Stromal cell of bone marrow (primary cell): ENCODE measurements around the gene CEBPB.
"Not testable (repeated sequence)": the region's sequence is repeated elsewhere in the genome, so short reads cannot be mapped to it uniquely, and the experiment has no call there.

Experiments
- DNase-seq: peaks from one replicate; pipeline ENCODE4 v3.0.0-alpha.2; 2012; ENCODE audit warnings: low read depth

Gene CEBPB

DNA sequence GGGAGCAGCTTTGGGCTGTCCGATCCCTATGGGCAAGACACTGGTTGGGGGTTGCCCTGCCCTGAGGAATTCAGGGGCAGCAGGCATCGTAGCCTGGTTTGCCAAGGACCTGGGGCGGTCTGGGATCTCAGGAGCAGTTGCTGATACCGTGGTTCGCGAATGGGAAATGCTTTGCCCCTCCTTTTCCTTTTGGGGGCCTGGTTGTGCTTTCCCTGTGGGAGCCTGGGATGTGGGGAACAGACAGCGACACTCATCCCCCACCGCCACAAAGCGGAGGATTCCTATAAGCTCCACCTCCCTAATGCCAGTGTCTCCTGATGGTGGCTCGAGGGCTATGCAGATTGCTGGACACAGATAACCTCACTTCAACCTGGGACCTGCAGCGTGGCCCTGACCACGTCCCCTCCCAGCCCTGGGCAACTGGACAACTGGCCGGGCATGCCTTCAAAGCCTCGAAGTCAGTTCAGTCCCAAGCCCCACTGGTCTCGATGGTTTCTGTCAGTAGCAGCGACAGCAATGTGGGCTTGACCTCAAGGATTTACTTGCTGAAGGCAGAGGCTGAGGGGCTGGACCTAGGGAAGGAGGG lies 3.3 kb downstream of the CEBPB start:
- DNase-seq = no peak

DNA sequence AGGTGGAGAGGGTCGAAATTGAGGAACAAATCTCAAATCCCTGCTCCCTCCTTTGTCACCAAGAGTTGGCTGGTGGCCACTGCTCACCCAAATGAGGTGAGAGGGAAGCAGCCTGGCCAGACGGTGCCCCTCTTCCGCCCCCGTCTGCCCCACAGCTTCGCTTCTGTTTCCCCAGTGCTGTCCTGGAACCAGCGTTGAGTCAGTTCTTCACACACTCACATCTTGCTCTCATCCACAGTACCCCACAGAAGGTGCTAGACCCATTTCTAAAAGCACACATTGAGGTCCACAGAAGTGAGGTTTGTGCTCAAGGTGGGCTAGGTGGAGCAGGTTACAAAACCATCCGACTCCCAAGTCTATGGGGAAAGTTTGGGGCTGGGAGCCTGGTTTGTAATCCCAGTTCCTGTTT lies 3.8 kb downstream of the CEBPB start:
- DNase-seq = no peak

DNA sequence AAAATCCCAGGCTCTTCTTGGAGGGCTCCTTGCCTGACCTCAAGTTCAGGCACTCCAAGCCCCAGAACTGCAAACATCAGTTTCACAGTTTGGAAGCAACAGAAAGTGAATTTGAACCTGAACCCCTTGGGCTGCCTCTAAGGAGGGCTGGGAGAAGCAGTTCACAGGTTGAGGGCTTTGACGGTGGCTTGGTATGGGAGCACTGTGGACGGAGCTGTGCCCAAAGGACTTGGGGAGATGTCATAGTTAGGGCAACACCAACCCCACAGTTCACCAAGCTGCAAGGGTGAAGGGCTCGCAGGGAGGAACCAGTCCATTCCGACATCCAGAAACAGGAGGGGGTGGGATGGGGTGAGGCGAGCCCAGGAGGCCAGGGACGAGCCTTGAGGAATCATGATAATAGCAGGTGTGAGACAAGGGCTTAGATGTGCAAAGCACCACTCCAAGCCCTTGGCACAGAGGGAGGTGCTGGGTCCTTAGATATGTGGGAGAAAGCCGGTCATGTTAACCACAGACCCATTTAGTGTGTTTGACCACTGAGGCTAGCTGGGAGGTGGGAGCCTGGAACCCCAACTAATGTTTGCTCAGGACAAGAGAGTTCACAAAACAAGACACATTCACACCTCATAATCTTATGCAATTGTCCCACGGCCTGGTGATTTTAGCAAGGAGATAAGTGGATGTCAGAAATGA lies 4.3 kb downstream of the CEBPB start:
- no peak for DNase-seq

DNA sequence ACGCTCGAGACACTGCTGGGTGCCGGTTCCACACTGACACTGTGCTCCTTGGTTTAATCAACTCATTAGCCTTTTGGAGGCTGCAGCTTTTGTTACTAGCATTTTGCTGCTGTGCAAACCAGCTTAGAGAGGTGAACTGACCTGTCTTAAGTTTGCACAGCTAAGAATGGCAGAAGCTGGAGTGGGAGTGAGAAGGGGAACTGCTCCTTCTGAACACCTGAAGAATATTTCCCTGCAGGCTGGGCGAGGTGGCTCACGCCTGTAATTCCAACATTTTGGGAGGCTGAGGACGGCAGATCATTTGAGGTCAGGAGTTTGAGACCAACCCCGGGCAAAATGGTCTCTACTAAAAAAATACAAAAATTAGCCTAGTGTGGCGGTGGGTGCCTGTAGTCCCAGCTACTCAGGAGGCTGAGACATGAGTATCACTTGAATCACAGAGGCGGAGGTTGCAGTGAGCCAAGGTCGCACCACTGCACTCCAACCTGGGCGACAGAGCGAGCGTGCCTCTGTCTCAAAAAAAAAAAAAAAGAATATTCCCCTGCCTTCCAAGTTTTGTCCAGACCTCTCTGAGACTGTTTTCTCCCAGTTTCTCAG lies 5.0 kb downstream of the CEBPB start:
- DNase-seq = no peak

DNA sequence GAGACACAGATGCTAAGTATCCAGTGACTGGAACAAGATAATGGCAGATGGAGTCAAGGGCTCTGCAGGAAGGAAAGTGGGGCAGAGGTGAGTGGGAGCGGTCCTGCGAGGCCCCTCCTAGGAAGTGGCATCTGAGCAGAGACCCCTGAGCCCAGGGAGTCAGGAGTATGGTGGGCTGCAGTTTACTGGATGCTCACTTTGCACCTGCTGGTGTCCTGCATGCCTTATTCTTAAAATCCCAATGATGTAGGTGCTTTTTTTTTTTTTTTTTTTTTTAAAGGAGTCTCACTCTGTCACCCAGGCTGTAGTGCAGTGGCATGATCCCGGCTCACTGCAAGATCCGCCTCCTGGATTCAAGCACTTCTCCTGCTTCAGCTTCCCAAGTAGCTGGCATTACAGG lies 5.6 kb downstream of the CEBPB start:
- no peak for DNase-seq

DNA sequence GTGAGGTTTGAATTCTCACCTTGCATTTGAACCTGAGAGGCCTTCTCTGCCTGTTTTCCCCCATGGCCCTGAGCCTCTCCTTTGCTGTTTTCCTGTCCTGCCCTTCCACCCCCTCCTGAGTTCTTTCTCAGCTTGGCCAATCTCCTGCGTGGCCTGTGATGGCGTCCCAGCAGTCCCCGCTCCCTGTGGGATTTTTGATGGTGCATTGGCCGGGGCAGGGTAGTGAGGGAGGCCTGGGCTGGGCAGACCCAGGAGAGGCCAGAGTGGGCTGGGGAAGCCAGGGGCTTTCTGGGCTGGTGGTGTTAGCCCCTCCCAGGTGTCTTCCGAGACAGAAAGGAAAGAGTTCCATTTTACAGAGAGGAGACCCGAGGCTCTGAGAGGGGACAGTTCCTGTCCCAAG lies 6.3 kb downstream of the CEBPB start:
- DNase-seq = no peak

DNA sequence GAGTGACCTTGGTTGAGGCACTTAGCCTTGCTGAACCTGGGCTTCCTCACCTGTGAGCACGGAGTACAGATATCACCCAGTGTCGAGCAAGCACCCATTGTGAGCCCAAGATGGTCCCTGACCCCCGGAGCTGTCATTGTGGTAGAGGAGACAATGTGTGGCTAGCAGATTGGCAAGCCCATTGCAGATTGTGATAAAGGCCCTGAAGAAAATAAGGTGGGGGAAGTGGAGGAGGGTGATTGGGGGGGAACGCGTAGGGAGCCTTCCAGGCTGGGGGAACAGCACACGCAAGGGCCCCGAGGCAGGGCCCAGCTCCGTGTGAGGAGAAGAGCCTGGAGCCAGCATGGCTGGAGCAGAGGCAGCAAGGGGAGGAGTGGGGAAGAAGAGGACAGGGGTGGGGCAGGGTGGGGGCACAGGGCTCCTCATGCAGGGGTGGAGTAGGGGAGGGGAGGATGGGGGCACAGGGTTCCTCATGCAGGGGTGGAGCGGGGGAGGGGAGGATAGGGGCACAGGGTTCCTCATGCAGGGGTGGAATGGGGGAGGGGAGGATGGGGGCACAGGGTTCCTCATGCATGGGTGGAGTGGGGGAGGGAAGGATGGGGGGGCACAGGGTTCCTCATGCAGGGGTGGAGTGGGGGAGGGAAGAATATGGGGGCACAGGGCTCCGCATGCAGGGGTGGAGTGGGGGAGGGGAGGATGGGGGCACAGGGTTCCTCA lies 7.0 kb downstream of the CEBPB start:
- DNase-seq = no peak

DNA sequence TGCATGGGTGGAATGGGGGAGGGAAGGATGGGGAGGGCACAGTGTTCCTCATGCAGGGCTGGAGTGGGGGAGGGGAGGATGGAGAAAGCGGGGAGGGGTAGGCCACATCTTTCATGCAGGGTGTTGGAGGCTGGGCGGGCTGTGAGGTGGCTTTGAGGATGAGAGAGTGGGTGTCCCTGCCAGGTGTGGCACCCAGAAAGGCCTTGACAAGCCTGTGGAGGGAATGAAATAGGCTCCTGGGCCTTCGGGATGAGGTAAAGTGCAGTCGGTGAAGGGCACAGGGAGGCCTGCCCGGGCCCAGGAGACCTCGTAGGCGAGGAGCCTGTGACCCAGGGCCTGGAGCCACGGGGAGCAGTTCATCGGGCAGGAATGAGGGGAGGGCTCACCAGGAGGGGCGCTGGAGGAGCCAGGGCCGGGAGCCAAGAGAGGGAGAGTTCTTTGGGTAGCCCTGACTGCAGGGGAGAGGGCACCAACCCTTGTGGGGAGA lies 7.6 kb downstream of the CEBPB start:
- no peak for DNase-seq

DNA sequence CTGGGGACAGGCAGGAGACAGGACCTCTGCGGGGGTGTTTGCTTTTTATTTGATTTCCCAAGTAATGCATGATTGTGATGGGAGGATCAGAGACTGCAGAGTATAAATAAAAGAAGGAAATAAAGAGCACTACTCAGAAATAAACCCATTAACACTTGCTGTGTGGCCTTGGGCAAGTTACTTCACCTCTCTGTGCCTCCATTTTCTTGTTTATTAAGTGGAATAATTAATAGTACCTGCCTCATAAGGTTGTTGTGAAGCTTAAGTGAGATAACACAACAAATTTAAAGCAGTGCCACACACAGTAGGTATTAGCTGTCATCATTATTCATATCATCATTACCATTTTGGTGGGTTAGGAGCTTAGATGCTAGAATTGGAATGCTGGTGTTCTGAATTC lies 8.1 kb downstream of the CEBPB start:
- DNase-seq = no peak

DNA sequence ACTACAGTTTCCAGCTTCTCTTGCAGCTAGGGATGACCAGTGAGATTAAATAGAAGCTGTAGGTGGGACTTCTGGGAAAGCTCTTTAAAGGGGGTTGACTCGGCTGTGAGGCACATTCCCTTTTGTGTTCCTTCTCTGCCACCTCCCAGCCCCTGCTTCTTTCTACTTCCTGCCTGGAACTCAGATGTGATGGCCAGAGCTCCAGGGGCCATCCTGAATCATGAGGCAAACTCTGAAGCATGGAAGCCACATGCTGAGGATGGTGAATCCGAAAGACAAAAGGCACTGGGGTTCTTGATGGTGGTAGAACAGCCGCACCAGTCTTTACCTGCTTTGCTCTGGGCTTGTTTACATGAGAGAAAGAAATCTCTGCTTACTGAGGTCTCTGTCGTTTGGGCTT lies 9.1 kb downstream of the CEBPB start:
- DNase-seq = no peak

DNA sequence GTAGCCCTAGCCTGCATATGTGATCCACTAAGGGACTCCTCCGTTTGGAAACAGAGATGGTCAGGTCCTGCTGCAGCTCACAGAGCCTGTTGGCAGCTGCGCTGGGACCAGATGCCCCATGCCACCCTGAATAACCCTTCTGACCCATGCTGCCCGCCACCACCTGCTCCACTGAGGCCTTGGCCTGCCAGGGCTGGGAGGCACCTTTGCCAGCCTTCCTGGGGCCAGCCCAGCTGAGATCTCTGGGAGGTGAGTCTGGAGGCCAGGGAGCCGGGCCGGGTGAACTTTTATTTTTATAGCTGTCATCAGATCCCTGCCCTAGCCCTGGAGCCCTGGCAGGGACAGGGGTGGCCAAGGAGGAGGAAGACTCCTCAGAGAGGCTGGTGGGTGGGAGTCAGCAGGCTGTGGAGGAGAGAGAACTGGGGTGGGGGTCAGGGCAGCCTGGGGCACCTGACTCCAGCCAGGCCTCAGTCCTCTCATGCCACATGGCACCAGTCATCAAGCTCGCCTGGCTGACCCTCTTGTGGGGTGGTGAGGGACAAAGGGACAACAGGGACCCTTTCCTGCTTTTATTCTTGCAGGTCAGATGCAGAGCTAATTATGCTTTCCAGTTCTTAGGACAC lies 10.0 kb downstream of the CEBPB start:
- DNase-seq = no peak

DNA sequence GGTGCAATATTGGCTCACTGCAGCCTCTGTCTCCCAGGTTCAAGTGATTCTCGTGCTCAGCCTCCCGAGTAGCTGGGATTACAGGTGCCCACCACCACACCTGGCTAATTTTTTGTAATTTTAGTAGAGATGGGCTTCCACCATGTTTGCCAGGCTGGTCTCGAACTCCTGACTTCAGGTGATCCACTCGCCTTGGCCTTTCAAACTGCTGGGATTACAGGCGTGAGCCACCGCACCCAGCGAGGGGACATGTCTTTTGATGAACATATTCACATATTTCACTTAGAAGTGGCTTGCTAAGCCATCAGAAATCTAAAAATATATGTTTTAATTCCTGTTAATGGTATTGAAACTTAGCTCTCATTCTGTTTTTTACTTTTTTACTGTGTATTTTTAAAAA lies 11.1 kb downstream of the CEBPB start:
- DNase-seq = not testable (repeated sequence)

DNA sequence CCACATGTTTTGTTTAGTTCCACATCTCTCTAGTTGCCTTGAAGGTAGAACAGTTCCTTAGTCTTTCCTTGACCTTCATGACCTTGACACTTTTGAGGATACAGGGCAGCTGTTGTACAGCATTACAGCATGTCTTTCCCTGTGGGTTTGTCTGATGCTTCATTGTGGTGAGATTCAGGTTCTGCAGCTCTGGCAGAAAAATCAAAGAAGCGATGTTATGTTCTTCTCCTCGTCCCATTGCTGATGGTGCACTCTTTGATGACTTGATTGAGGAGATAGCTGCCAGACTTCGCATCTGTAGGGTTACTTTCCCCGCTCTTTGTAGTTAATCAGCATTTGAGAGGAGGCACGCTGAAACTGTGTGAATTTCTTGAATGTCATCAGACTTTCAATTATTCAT lies 12.0 kb downstream of the CEBPB start:
- no peak for DNase-seq

DNA sequence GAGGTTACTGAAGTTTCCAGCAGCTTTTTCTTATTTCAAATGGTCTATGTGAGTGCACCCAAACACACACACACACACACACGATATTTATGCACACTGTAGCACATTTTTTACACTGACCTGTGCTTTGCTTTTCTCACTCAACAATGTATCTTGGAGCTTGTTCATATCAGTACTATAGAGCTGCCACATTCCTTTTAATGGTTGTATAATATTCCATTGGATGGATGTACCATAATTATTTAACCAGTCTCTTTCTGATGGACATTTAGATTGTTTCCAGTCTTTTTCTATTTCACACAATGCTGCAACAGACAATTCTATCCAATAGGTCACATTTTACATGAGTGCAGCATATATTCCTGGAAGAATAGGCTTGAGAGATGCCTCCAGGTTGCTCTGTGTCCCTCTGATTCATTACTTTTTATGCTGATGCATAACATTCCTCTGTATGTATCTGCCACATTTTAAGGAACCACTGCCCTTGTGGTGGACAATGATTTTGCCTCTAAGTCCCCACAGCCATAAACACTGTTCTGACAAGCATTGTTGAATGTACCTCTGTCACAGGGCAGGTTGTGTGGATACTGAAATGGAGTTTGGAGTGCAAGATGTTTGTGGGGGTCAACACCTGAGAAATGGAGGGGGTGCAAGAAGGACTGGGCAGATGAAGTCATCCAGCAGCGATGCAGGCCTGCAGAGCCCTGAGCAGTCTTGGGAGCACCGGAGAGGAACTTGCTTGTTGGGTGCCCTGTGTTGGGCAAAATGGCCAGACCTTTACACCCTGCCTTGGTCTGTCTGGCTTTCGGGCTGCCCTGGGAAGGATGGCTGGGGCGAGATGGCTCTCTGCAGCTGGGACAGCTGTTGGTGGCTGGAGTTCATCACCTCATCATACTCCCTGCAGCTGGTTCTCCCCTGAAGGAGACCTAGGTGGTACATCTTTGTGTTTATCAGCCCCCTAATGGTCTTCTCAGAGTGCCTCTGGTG lies 13.6 kb downstream of the CEBPB start:
- DNase-seq = no peak

DNA sequence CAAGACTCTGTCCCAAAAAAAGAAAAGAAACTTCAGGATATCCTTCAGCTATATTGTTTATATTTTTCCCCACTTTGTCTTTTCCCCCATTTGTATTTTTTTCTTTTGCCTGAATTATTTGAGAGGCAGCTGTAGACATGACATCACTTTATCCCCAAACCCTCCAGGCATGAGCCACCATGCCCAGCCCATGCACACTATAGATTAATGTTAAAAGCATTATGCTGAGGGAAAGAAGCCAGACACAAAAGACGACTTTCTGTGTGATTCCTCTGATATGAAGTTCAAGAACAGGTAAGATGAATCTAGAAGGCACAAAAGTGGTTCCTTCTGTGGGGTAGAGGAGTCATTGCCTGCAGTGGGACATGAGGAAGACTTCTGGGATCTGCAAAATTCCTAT lies 16.4 kb downstream of the CEBPB start:
- DNase-seq = no peak

DNA sequence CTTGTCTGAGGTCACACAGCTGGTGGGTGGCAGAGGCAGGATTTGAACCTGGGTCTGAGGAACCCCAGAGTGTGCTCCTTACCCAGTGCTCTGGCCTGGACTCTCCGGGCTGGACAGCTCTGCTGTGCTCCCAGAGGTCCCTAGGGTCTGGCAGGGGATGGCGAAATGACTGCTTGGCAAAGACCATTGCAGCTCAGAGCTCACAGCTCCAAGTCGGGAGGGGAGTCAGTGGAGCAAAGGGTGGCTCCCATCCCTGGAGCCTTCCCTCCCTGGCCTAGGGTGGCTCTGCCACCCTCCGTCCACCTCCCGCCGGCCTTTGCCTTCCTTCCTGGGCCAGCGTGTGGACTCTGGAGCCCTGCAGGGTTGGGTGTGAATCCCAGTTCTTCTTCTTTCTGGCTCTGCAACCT lies 17.5 kb downstream of the CEBPB start:
- no peak for DNase-seq

DNA sequence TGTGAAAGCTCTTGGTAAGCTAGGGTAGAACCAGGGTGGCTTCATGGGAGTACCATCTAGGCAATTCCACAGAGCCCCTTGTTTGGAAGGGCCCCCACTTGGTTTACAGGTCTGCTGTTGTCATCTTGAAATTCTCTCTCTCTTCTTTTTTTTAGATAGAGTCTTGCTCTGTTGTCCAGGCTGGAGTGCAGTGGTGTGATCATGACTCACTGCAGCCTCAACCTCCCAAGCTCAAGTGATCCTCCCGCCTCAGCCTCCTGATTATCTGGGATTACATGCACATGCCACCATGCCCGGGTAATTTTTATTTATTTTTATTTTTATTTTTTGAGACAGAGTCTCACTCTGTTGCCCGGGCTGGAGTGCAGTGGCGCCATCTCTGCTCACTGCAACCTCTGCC lies 18.2 kb downstream of the CEBPB start:
- not testable (repeated sequence) for DNase-seq

DNA sequence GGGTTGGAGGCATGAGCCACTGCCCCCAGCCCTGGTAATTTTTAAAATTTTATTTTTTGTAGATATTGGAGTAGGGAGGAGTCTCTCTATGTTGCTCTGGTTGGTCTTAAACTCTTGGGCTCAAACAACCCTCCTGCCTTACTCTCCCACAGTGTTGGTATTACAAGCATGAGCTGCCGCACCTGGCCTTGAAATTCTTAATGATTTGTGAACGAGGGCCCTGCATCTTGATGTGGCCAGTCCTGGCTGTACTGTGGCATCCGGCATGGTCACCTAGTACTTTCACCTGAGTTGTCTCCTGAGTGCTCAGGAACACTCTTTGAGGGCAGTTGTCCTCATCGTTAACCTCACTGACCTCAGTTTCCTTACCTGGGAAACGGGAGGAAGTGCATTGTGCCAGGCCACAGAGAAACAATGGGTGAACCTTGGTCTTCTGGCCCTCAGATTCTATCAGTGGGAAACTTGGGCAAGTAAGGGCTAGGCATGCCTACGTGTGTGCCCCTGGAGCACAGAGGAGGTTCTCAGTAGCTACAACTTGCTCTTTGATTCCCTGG lies 19.5 kb downstream of the CEBPB start:
- DNase-seq = no peak

DNA sequence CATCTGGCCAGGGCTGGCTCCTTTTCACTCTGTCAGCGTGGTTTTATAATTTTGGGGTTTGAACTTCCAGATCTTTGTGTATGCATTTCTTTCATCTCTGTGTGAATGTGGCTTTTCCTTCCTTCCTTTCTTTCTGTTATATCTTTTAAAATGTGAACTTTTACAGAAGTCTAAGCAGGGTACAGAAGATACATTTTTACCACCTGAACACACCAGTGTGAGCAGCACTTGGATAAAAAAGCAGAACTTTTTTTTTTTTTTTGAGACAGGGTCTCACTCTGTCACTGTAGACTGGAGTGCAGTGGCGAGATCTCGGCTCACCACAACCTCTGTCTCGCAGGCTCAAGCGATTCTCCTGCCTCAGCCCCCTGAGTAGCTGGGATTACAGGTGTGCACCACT lies 20.5 kb downstream of the CEBPB start:
- DNase-seq = no peak

DNA sequence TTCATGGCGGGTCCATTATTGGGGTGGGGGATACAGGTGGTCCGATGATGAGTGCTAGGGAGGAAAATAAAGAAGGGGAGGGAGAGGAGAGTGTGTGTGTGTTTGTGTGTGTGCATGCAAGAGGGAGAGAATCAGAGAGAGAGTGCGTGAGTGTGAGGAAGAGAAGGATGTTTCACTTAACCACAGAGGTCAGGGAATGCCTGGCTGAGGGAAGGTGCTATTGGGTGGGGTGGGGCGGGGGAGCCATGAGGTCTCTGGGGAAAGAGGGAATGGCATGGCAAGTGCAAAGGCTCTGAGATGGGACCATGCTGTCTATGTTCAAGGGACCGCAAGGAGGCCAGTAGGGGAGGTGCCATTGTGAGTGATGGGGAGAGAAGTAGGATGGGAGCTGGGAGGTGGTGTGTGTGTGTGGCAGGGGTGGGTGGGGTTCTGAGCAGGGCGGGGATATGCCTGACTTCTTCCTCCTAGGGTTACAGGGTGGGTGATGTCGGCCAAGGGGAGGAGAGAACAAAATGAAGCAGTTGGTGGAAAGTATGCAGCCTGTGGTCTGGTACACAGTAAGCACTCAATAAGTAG lies 23.0 kb downstream of the CEBPB start:
- no peak for DNase-seq
